Measurements from ENCODE around the gene CXCL9. TPM values are rescaled to one million over a fixed set of nuclear protein-coding genes. Genes with fewer than 3 reads are reported as not detected.
"Not testable (repeated sequence)": the region's sequence is repeated elsewhere in the genome, so short reads cannot be mapped to it uniquely, and the experiment has no call there.

Gene CXCL9
- total and polyA plus RNA-seq, 4 donors = 0.57 to 5.2 (median 1.6) TPM

DNA sequence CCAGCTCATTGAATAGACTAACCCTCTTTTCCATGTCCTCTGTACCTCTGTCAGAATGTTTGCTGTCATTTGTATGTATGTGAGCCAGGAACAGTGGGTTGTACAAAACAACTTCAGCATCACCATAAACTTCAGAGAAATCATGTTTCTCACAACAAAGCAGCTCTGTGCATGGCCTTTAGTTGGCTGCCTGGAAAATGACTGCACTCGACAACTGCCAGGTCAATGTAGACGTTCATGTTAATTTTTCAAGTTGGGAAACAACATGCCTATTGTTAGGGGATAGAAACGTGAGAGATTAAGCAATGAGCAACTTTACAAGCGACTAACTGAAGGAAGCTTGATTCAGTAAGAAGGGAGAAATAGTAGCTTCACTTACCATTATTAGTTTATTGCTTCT, 46.4 kb upstream of the CXCL9 start:
- no peak for ATAC-seq (ENCODE audit: insufficient read depth, low FRiP score)
- H3K36me3 ChIP-seq (ENCODE audit: control insufficient read depth in 4 of 4, insufficient read depth in 4 of 4, low read length in 4 of 4) = no peaks in the 10 kb centered on the region
- TF ChIP-seq, protein P1, sequence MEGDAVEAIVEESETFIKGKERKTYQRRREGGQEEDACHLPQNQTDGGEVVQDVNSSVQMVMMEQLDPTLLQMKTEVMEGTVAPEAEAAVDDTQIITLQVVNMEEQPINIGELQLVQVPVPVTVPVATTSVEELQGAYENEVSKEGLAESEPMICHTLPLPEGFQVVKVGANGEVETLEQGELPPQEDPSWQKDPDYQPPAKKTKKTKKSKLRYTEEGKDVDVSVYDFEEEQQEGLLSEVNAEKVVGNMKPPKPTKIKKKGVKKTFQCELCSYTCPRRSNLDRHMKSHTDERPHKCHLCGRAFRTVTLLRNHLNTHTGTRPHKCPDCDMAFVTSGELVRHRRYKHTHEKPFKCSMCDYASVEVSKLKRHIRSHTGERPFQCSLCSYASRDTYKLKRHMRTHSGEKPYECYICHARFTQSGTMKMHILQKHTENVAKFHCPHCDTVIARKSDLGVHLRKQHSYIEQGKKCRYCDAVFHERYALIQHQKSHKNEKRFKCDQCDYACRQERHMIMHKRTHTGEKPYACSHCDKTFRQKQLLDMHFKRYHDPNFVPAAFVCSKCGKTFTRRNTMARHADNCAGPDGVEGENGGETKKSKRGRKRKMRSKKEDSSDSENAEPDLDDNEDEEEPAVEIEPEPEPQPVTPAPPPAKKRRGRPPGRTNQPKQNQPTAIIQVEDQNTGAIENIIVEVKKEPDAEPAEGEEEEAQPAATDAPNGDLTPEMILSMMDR (IDR thresholded peaks at IDR 0.05; ENCODE audit: control extremely low read depth, extremely low read depth) = no peak
- no peaks in the 10 kb centered on the region for H3K9me3 ChIP-seq (ENCODE audit: control insufficient read depth in 4 of 4, insufficient read depth in 3 of 4, low read length in 3 of 4)
- 22 to 36% methylated on average over 4 of the region's 4 CpGs for WGBS, 2 donors
- peak; percentile 13 to 81 (median 29) for DNase-seq
- no peak overlapping the region for H3K4me3 ChIP-seq
- peak overlapping the region in 1 of 2 donors; percentile 11 for H3K9ac ChIP-seq (ENCODE audit: insufficient read depth in 1 of 2, low read length in 2 of 2)
- H3K27me3 ChIP-seq (ENCODE audit: control insufficient read depth in 3 of 3, insufficient read depth in 3 of 3, low read length in 2 of 3) = no peaks in the 10 kb centered on the region
- no peak overlapping the region for H3K27ac ChIP-seq (ENCODE audit: low read depth in 1 of 2, low read length in 1 of 2)
- H3K4me1 ChIP-seq (ENCODE audit: control insufficient read depth in 5 of 5, insufficient read depth in 5 of 5, low read length in 5 of 5) = no peaks in the 10 kb centered on the region

DNA sequence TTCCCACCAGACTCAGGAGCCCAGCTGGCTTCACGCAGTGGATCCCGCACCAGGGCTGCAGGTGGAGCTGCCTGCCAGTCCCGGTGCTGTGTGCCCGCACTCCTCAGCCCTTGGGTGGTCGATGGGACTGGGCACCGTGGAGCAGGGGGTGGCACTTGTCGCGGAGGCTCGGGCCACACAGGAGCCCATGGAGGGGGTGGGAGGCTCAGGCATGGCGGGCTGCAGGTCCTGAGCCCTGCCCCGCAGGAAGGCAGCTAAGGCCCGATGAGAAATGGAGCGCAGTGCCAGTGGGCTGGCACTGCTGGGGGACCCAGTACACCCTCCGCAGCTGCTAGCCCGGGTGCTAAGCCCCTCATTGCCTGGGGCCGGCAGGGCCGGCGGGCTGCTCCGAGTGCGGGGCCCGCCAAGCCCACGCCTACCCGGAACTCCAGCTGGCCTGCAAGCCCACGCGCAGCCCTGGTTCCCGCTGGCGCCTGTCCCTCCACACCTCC, 43.3 kb upstream of the CXCL9 start:
- H3K27ac ChIP-seq (ENCODE audit: low read depth in 1 of 2, low read length in 1 of 2); H3K9ac ChIP-seq (ENCODE audit: insufficient read depth in 1 of 2, low read length in 2 of 2); ATAC-seq (ENCODE audit: insufficient read depth, low FRiP score); H3K36me3 ChIP-seq (ENCODE audit: control insufficient read depth in 4 of 4, insufficient read depth in 4 of 4, low read length in 4 of 4); H3K4me1 ChIP-seq (ENCODE audit: control insufficient read depth in 5 of 5, insufficient read depth in 5 of 5, low read length in 5 of 5); H3K4me3 ChIP-seq; H3K9me3 ChIP-seq (ENCODE audit: control insufficient read depth in 4 of 4, insufficient read depth in 3 of 4, low read length in 3 of 4); DNase-seq; H3K27me3 ChIP-seq (ENCODE audit: control insufficient read depth in 3 of 3, insufficient read depth in 3 of 3, low read length in 2 of 3): not testable (repeated sequence)
- WGBS, 2 donors = 92 to 97% methylated on average over 15 to 27 of the region's 27 CpGs

DNA sequence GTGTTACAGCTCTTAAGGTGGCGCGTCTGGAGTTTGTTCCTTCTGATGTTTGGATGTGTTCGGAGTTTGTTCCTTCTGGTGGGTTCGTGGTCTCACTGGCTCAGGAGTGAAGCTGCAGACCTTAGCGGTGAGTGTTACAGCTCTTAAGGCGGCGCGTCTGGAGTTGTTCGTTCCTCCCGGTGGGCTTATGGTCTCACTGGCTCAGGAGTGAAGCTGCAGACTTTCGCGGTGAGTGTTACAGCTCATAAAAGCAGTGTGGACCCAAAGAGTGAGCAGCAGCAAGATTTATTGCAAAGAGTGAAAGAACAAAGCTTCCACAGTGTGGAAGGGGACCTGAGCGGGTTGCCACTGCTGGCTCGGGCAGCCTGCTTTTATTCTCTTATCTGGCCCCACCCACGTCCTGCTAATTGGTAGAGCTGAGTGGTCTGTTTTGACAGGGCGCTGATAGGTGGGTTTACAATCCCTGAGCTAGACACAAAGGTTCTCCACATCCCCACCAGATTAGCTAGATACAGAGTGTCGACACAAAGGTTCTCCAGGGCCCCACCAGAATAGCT, 42.6 kb upstream of the CXCL9 start:
- not testable (repeated sequence) for H3K27ac ChIP-seq (ENCODE audit: low read depth in 1 of 2, low read length in 1 of 2); H3K9me3 ChIP-seq (ENCODE audit: control insufficient read depth in 4 of 4, insufficient read depth in 3 of 4, low read length in 3 of 4); H3K9ac ChIP-seq (ENCODE audit: insufficient read depth in 1 of 2, low read length in 2 of 2); H3K27me3 ChIP-seq (ENCODE audit: control insufficient read depth in 3 of 3, insufficient read depth in 3 of 3, low read length in 2 of 3); ATAC-seq (ENCODE audit: insufficient read depth, low FRiP score); H3K4me3 ChIP-seq; DNase-seq; H3K4me1 ChIP-seq (ENCODE audit: control insufficient read depth in 5 of 5, insufficient read depth in 5 of 5, low read length in 5 of 5); H3K36me3 ChIP-seq (ENCODE audit: control insufficient read depth in 4 of 4, insufficient read depth in 4 of 4, low read length in 4 of 4)
- 88 to 90% methylated on average over 17 of the region's 17 CpGs for WGBS, 2 donors

DNA sequence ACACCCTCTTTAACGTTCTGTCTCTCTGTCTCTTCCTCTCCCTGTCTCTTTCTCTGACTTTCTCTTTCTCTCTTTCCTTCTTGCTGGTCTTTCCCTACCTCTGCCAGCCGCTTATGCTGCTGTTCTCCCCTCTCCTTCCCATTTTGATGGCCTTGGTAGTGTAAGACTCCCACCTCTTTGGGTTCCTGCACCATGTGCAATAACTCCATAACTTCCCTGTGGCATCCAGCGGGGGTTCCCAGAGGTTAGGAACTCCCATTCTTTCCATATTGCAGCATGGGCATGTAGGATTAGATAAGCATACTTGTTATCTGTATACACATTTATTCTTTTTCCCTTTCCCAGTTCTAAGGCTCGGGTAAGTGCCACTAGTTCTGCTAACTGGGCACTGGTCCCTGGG, 37.4 kb upstream of the CXCL9 start:
- H3K27ac ChIP-seq (ENCODE audit: low read depth in 1 of 2, low read length in 1 of 2); H3K27me3 ChIP-seq (ENCODE audit: control insufficient read depth in 3 of 3, insufficient read depth in 3 of 3, low read length in 2 of 3); ATAC-seq (ENCODE audit: insufficient read depth, low FRiP score); H3K36me3 ChIP-seq (ENCODE audit: control insufficient read depth in 4 of 4, insufficient read depth in 4 of 4, low read length in 4 of 4); H3K4me1 ChIP-seq (ENCODE audit: control insufficient read depth in 5 of 5, insufficient read depth in 5 of 5, low read length in 5 of 5); DNase-seq; H3K4me3 ChIP-seq; H3K9ac ChIP-seq (ENCODE audit: insufficient read depth in 1 of 2, low read length in 2 of 2); H3K9me3 ChIP-seq (ENCODE audit: control insufficient read depth in 4 of 4, insufficient read depth in 3 of 4, low read length in 3 of 4): not testable (repeated sequence)
- WGBS, 2 donors = 82 to 86% methylated on average over 4 of the region's 4 CpGs

DNA sequence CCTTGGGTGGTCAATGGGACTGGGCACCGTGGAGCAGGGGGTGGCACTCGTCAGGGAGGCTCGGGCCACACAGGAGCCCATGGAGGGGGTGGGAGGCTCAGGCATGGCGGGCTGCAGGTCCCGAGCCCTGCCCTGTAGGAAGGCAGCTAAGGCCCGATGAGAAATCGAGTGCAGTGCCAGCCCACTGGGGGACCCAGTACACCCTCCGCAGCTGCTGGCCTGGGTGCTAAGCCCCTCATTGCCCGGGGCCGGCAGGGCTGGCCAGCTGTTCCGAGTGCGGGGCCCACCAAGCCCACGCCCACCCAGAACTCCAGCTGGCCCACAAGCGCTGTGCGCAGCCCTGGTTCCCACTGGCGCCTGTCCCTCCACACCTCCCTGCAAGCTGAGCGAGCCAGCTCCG, 36.0 kb upstream of the CXCL9 start:
- ATAC-seq (ENCODE audit: insufficient read depth, low FRiP score); H3K9me3 ChIP-seq (ENCODE audit: control insufficient read depth in 4 of 4, insufficient read depth in 3 of 4, low read length in 3 of 4); H3K4me3 ChIP-seq; H3K4me1 ChIP-seq (ENCODE audit: control insufficient read depth in 5 of 5, insufficient read depth in 5 of 5, low read length in 5 of 5); H3K36me3 ChIP-seq (ENCODE audit: control insufficient read depth in 4 of 4, insufficient read depth in 4 of 4, low read length in 4 of 4); H3K9ac ChIP-seq (ENCODE audit: insufficient read depth in 1 of 2, low read length in 2 of 2); DNase-seq; H3K27ac ChIP-seq (ENCODE audit: low read depth in 1 of 2, low read length in 1 of 2); H3K27me3 ChIP-seq (ENCODE audit: control insufficient read depth in 3 of 3, insufficient read depth in 3 of 3, low read length in 2 of 3): not testable (repeated sequence)
- 94 to 96% methylated on average over 10 to 18 of the region's 18 CpGs for WGBS, 2 donors

DNA sequence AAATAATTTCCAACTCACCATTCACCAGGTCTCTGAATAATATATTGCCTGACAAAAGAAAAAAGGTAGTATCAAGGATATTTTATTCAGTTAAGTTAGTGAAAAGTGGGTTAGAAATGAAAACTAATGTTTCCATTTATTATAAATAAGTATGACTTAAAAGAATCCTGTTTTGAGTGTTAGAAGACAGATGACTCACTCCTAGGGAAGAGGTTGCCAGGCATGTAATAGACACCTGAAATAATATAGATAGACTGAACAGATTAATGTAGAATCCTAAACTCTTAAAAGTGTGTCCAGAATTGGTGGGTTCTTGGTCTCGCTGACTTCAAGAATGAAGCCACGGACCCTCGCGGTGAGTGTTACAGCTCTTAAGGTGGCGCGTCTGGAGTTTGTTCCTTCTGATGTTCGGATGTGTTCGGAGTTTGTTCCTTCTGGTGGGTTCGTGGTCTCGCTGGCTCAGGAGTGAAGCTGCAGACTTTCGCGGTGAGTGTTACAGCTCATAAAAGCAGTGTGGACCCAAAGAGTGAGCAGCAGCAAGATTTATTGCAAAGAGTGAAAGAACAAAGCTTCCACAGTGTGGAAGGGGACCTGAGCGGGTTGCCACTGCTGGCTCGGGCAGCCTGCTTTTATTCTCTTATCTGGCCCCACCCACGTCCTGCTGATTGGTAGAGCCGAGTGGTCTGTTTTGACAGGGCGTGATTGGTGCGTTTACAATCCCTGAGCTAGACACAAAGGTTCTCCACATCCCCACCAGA, 35.1 kb upstream of the CXCL9 start:
- WGBS, 2 donors = 84 to 85% methylated on average over 17 of the region's 18 CpGs
- not testable (repeated sequence) for H3K4me3 ChIP-seq; H3K36me3 ChIP-seq (ENCODE audit: control insufficient read depth in 4 of 4, insufficient read depth in 4 of 4, low read length in 4 of 4); ATAC-seq (ENCODE audit: insufficient read depth, low FRiP score); H3K9me3 ChIP-seq (ENCODE audit: control insufficient read depth in 4 of 4, insufficient read depth in 3 of 4, low read length in 3 of 4); H3K4me1 ChIP-seq (ENCODE audit: control insufficient read depth in 5 of 5, insufficient read depth in 5 of 5, low read length in 5 of 5); DNase-seq; H3K9ac ChIP-seq (ENCODE audit: insufficient read depth in 1 of 2, low read length in 2 of 2); H3K27ac ChIP-seq (ENCODE audit: low read depth in 1 of 2, low read length in 1 of 2); H3K27me3 ChIP-seq (ENCODE audit: control insufficient read depth in 3 of 3, insufficient read depth in 3 of 3, low read length in 2 of 3)
